RCC 7860 (cell line): ENCODE measurements around the gene TTC39A.

Experiments
- DNase-seq: peaks from one replicate; pipeline ENCODE4 v3.0.0-alpha.2; 2015; ENCODE audit warnings: low spot score
- FAIRE-seq: peaks from 2 replicates; lab custom pipeline; 2012; peaks lifted over from hg19 to GRCh38; lab: Jason Lieb, UNC

The TTC39A gene

GRCh38 chr1:51316113-51316845, 14.1 kb downstream of the TTC39A start:
- FAIRE-seq (no peak), DNase-seq (peak; percentile 76)

GRCh38 chr1:51314974-51315373, 15.4 kb downstream of the TTC39A start:
- FAIRE-seq (no peak), DNase-seq (no peak)

GRCh38 chr1:51313961-51314777, 16.2 kb downstream of the TTC39A start:
- peak; percentile 88 for DNase-seq
- FAIRE-seq, result peak; percentile 94

GRCh38 chr1:51313268-51313852, 17.0 kb downstream of the TTC39A start:
- DNase-seq (peak; percentile 11), FAIRE-seq (no peak)

DNA sequence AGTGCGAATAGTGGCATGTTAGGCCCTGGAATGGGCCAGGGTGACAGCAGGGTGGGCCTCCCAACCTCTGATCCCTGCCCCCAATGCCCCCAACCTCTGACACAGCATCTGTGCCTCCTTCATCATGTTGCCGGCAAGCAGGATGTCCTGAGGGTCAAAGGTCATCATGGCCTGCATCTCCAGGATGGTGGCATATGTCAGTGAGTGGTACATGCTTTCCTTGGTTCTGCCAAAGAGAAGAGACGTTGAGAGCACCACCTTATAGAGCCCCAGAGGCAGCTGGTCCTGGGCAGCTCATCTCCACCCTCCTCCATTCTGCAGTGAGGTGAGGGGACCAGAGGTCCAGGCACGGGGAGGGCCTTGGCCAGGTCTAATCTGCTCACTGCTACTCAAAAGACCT, 17.6 kb downstream of the TTC39A start:
- FAIRE-seq, result no peak
- DNase-seq, result no peak

GRCh38 chr1:51311826-51312225, 18.5 kb downstream of the TTC39A start:
- no peak for FAIRE-seq

DNA sequence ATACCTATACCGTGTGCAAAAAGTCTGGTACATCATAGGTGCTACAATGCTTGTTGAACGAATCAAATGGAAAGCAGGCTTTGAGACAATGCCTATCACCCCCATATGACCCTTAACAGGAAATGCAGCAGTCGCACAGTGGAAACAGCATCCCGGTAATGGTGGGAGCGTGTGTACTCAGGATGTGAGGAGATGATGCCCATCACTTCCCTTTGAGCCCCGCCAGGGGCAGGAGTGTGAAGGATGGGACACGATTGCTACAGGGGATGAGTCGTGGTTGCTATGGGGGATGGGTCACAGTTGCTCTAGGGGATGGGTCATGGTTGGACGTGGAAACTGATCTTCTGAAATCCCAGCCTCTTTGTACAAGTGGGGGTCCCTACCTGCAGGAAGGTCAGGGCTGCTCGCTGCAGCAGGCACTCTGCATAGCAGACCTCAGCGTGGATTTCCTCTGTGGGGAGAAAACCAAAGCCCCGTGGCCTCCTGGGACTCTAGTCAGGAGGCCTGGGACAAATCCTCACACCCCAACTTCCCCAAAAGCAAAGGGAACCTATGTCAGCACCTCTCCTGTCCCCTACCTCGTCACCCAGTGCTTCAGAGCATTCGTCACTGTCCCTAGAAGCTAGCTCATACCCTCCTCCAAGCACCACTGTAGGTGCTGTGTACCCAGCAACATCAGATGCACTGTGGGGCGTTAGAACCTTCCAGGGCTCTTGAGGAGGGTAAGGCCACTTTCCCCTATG, 19.3 kb downstream of the TTC39A start:
- no peak for FAIRE-seq
- no peak for DNase-seq

More at GRCh38 chr1:51311826-51312225, 18.5 kb downstream of the TTC39A start:
- no peak for DNase-seq

GRCh38 chr1:51309291-51309690, 21.1 kb downstream of the TTC39A start:
- DNase-seq, result no peak
- FAIRE-seq, result no peak

- no peak for DNase-seq
- FAIRE-seq, result no peak
Measured at GRCh38 chr1:51308636-51309035, 21.7 kb downstream of the TTC39A start.

DNA sequence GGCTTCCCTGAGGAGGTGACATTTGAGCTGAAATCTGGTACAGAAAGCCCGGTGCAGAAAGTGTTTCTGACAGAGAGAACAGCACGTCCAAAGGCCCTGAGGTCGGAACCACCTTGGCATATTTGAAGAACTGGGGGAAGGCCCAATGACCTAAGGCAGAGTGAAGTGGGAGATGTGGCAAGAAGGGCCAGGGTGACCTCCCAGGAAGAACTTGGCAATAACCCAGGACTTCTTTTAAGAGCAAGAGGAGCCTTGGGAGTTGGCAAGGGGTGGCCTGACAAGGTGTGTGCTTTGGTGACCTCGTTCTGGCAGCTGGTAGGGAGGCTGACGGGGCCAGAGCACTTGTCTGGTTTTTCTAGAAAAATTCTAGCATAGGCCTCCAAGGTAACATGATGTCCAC, 23.4 kb downstream of the TTC39A start:
- FAIRE-seq (no peak), DNase-seq (no peak)

- FAIRE-seq (peak; percentile 88), DNase-seq (peak; percentile 78)
Measured at GRCh38 chr1:51305371-51305823, 25.0 kb downstream of the TTC39A start.

DNA sequence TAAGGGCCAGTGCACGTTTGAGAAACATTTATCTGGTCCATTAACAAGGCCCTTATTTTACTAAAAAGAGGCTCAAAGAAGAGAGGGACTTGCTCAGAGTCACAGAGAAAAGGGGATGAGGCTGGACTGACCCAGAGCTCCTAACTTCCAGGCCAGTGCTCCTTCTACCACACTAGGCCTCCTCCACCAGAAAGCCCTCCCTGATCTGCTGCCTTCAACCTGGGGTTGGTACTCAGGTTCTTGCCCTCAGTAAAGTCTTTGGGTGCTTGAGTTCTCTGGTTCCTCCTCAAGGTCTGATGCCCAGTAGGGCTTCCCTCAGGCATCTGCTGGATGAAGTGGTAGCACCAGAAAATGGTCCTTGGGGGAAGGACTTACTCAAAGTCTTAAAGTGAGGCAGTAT, 26.0 kb downstream of the TTC39A start:
- DNase-seq, result no peak
- no peak for FAIRE-seq

DNA sequence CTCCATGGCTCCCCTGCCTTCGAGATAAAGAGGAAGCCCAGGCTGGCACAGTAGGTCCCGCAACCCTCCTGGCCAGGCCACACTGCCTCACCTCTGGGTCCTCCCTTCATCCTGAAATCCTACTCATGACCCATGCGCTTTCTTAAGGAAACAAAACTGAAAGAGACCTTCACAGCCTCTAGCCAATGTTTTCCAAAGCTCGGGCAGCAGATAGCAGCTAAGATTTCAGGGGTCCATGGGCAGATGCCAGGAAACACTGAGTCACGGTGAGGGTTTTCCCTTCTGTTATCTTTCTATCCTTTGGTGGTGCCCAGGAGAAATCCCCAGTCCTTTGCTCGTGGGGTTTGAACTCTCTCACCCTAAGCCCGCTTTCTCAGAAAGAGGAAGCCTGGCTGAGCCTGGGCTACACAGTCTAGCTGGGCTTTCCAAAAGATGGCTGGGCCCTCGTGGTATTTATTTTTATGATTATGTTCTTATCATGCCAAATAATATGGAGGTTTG, 26.6 kb downstream of the TTC39A start:
- FAIRE-seq (no peak), DNase-seq (peak; percentile 50)

DNA sequence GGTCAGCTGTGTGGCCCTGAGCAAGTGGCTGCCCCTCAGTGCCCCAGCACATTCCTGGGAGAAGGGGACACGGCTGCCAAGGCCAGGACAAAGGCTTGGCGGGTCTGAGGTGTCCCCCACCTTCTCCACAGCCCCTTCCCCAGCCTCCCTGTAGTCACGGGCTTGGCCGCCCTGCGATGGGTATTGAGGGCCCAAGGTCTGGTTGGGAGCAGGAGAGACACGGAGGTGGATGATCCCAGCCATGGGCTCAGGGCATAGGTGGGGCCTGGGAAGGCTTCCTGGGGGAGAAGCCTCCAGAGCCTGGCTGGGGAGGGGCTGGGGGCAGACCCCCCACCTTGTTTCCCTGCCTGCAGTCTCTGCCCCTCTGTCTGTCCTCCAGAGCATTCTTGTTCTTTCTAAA, 27.0 kb downstream of the TTC39A start:
- FAIRE-seq, result no peak
- DNase-seq, result no peak

GRCh38 chr1:51302746-51303145, 27.6 kb downstream of the TTC39A start:
- no peak for FAIRE-seq
- DNase-seq, result no peak

- FAIRE-seq, result no peak
- DNase-seq, result no peak
Measured at GRCh38 chr1:51302270-51302669, 28.1 kb downstream of the TTC39A start.

GRCh38 chr1:51301844-51302162, 28.6 kb downstream of the TTC39A start:
- FAIRE-seq, result no peak
- no peak for DNase-seq

- FAIRE-seq (no peak), DNase-seq (no peak)
Measured at GRCh38 chr1:51301152-51301843, 29.1 kb downstream of the TTC39A start.

DNA sequence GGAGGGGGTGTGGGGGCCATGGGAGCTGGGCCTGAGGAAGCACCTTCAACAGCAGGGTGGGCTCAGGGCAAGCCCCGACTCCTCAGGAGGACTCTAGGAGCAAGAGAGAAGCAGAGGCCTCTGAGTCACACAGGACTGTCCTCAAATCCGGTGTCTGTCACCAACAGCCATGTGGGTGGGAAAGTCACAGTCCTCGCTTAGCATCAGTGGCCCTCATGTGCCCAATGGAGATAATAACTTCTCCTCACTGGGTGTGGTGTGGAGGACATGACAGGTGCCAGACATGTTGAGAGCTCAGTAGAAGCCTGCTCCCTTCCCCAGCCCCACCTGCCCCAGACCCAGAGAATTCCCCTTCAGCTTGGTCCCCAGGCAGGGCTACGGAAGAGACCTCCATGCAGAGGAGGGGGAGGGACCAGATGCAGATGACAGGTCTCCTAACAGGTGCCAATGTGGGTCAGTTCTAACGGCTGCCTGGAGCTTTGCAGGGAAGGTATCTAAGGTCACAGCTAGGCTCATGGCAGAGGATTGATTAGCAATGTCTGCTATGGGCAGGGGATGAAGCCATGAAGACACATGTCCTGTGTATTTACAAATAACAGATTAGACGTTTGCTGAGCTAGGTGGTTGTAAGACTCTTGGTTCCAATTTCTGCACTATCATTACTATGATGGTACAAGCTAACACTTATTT, 30.2 kb downstream of the TTC39A start:
- no peak for FAIRE-seq
- no peak for DNase-seq
